GM04504 (cell line): ENCODE measurements around the gene CYP2F1.
"Not testable (repeated sequence)": the region's sequence is repeated elsewhere in the genome, so short reads cannot be mapped to it uniquely, and the experiment has no call there.

Source experiments
- DNase-seq: peaks from one replicate; pipeline ENCODE4 v3.0.0-alpha.2; 2012; ENCODE audit warnings: low read depth

The CYP2F1 gene, protein sequence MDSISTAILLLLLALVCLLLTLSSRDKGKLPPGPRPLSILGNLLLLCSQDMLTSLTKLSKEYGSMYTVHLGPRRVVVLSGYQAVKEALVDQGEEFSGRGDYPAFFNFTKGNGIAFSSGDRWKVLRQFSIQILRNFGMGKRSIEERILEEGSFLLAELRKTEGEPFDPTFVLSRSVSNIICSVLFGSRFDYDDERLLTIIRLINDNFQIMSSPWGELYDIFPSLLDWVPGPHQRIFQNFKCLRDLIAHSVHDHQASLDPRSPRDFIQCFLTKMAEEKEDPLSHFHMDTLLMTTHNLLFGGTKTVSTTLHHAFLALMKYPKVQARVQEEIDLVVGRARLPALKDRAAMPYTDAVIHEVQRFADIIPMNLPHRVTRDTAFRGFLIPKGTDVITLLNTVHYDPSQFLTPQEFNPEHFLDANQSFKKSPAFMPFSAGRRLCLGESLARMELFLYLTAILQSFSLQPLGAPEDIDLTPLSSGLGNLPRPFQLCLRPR

DNA sequence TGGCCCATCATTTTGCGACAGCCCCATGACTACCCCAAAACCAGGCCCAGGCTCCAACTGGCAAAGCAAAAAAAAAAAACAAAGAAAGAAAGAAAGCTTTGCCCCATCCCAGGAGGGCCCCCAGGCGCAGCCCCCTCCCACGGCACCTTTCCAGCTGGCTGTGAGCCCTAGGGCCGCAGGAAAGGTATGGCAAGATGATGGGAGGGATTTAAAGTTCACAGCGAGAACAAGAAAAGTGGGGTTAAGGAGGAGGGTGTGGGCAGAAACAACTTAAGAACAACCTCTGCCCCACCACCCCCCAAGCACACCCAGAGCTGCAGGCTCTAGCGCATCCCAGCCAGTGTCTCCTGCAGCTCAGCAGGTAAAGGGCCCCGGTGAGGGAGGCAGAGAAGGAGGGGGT is at the start of gene CYP2F1:
TSS of gene CYP2F1 (plus strand) at position 301 of the 400 bp plus-strand sequence. CDS start 1,757 bp downstream, outside the sequence.
- DNase-seq, result no peak

DNA sequence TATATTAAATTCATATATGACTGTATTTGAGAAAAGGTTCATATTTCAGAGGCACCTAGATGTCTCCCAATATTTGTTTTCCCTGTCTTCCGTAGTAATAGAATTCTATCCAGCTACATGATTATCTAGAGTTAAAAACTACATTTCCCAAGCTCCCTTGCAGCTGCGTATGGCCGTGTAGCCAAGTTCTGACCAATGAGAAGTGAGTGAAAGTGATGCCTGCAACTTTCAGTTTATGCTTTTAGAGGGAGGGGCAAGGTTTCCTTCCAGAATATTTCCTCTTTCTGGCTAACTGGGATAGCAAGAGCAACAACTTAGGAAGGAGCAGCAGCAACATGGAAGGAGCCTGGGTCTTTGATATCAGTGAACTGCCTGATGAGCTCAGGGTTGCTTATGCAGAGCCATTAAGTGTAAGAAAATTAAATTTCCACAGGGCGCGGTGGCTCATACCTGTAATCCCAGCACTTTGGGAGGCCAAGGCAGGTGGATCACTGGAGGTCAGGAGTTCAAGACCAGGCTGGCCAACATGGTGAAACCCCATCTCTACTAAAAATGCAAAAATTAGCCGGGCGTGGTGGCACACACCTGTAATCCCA is 49.2 kb upstream of the CYP2F1 start:
- peak; percentile 3 for DNase-seq

DNA sequence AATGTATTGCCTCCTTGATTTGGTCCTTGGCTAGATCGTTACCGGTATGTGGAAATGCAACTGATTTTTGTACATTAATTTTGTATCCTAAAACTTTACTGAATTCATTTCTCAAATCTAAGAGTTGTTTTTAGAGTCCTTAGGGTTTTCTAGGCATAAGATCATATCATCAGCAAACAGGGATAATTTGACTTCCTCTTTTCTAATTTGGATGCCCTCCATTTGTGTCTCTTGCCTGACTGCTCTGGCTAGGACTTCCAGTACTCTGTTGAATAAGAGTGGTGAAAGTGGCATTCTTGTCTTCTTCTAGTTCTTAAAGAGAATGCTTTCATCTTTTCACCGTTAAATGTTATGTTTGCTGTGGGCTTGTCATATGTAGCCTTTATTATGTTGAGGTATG is 37.9 kb upstream of the CYP2F1 start:
- DNase-seq, result no peak

DNA sequence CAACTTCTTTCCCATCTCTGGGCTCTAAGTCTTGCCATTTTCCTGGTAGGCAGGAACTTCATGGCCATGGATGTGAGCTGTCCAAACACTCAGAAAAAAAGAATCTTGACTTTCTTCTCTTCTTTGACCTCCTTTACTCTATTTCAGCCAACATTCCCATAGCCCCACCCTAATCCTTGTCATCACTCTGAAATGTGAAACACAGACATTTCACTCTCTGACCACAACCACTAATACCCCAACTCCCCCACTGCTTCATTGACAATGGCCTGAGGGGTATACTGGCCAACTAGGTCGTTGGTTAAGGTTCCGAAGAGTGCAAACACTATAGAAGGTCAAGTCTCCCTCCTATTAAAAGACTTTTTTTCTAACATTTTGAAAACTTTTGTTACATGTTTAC is 30.7 kb upstream of the CYP2F1 start:
- DNase-seq, result no peak

DNA sequence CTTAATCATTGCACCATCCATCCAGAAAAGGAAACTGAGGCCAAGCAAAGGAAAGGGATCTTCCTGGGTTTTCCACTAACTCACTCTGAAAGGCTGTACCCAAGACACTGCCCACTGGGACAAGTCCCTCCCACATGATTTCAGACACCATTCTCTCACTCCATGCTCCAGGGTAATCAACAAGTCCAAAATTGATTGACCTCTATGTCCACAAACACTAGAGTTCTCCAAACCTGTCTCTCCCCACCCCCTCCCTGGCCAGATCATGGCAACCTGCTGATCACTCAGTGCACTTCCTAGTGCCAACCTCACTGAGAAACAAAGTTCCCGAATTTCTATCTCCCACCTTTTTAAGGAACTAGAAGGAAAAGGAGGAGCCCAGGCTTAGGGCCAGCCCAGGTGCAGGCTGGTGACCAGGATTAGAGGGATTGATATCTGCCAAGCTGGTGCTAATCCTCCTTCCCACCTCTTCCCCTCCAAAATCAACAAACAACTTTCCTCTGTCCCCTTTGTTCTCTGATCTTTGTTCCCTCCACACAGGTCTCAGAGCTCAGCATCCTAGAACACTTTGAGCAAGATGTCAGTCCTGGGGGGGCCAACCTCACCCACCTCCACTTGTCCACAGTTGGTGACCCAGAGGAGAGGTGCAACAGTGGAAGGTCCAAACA is 28.4 kb upstream of the CYP2F1 start:
- no peak for DNase-seq

DNA sequence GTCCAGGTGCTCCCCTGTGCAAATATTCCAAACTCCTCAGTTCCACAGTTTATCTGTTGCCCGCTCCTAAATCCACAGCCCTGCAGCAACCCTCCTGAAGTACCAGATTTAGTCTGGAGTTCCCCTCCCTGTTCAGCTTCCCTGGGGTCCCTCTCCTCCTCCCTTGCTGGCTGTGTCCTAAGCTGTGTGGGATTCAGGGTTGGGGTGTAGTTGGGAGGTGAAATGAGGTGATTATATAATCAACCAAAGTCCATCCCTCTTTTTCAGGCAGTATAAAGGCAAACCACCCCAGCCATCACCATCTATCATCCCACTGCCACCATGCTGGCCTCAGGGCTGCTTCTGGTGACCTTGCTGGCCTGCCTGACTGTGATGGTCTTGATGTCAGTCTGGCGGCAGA is 26.1 kb upstream of the CYP2F1 start, which contains the start of gene CYP2A13:
TSS of gene CYP2A13 (plus strand) at position 301 of the 400 bp plus-strand sequence. CDS start at position 322, 21 bp downstream.
- DNase-seq, result no peak

DNA sequence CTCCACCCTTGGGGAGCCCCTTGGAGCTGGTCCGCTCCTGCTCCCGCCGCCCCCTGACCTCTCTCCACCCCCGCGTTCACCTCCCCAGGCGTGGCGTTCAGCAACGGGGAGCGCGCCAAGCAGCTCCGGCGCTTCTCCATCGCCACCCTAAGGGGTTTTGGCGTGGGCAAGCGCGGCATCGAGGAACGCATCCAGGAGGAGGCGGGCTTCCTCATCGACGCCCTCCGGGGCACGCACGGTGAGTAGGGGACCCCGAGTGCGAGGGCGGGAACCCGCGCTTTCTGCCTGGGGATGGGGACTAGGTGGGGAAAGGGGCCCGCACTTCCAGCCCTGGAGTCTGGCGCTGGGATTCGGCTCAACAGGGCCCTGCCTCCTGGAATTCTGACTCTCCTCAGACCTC is 24.3 kb upstream of the CYP2F1 start:
- no peak for DNase-seq

DNA sequence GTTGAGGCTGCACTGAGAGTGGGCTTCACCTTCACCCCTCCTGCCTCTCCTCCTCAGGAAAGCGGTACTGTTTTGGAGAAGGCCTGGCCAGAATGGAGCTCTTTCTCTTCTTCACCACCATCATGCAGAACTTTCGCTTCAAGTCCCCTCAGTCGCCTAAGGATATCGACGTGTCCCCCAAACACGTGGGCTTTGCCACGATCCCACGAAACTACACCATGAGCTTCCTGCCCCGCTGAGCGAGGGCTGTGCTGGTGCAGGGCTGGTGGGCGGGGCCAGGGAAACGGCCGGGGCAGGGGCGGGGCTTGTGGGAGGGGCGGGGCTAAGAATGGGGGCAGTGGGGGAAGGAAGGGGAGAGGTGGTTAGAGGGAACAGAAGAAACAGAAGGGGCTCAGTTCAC is 18.5 kb upstream of the CYP2F1 start:
- DNase-seq, result no peak

DNA sequence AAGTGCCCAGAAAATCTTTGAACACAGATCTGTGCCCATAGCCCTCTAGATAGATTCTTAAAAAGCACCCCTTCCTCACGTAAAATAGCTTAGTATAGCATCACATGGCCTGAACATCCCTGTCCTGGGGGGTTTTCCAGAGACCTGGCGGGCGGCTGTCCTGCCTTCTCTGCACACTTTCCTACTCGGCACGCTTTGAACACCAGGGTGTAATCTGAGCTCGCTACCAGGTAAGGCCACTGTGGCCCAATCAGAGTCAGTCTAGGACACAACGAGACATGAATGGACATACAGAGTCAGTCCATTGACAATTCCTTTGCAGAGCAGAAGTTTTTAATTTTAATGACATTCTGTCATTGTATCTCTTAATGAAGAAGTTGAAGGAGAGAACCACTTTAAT is 17.9 kb upstream of the CYP2F1 start:
- DNase-seq, result no peak

DNA sequence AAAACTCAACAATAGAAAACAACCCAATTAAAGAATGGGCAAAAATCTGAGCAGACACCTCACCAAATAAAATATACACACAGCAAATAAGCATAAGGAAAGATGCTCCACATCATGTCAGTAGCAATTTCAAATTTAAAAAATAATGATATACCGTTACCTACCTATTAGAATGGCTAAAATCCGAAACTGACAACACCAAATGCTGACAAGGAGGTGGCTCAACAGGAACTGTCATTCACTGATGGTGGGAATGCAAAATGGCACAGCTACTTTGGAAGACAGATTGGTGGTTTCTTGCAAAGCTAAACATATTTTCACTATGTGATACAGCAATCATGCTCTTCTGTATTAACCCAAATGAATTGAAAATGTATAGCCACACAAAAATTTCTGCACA is 16.9 kb upstream of the CYP2F1 start:
- DNase-seq, result no peak

DNA sequence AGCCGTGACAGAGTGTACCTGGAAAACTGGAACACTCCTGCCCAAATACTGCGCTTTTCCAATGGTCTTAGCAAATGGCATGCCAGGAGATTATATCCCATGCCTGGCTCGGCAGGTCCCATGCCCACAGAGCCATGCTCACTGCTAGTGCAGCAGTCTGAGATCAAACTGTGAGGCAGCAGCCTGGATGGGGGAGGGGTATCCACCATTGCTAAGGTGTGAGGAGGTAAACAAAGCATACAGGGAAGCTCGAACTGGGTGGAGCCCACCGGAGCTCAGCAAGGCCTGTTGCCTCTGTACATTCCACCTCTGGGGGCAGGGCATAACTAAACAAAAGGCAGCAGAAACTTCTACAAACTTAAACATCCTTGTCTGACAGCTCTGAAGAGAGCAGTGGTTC is 15.5 kb upstream of the CYP2F1 start:
- DNase-seq, result no peak

DNA sequence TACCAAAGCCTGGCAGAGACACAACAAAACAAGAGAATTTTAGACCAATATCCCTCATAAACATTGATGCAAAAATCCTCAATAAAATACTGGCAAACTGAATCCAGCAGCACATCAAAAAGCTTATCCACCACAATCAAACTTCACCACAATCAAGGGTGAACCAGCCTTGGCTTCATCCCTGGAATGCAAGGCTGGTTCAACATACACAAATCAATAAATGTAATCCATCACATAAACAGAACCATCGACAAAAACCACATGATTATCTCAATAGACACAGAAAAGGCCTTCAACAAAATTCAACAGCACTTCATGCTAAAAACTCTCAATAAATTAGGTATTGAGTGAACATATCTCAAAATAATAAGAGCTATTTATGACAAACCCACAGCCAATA is 12.0 kb upstream of the CYP2F1 start:
- DNase-seq, result not testable (repeated sequence)

DNA sequence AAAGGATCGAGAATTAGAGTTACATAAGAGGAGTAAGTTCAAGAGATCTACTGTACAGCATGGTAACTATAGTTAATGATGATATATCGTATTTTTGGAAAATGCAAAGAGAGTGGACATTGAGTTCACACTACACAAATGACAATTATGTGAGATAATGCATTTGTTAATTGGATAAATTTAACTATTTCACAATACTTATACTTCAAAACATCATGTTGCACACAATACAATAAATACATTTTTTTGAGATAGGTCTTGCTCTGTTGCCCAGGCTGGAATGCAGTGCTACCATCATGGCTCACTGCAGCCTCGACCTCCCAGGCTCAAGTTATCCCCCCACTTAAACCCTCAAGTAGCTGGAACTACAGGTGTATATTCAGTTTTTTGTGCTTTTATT is 8.1 kb upstream of the CYP2F1 start:
- DNase-seq, result no peak

DNA sequence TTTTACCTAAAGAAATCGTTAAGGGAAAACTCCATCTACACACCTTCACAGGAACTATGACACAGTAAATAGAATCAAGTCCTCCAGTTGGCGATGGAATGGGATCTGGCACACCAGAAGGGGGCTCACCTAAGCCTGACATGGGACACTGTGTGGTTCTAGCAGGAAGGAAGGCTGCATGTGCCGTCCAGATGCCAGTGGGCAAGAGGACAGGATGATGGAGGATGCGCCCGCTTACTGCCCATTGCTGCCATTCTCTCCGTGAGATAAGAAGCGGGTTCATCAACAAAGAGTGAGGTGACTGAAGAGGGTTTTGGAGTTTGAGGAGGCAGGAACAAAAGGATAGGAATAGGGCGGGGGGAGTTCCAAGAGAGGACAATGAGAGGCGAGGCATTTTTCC is 2.9 kb upstream of the CYP2F1 start:
- DNase-seq, result no peak

DNA sequence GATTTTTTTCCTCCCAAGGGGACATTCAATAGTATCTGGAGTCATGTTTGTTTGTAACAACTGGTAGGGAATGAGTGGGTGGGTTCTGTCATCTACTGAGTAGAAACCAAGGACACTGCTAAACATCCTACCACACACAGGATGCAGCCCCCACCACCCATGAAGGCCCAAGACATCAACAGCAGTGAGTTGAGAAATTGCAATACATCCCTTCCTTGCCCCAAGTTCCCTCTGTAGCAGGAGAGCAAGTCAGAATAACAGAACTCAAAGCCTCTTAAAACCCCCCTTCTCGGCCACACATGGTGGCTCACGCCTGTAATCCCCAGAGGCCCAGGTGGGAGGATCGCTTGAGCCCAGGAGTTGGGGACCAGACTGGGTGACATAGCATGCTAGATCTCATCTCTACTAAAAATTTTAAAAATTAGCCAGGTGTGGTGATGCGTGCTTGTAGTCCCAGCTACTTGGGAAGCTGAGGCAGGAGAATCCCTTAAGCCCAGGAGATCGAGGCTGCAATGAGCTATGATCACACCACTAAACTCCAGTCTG is 2.4 kb upstream of the CYP2F1 start:
- DNase-seq, result no peak

DNA sequence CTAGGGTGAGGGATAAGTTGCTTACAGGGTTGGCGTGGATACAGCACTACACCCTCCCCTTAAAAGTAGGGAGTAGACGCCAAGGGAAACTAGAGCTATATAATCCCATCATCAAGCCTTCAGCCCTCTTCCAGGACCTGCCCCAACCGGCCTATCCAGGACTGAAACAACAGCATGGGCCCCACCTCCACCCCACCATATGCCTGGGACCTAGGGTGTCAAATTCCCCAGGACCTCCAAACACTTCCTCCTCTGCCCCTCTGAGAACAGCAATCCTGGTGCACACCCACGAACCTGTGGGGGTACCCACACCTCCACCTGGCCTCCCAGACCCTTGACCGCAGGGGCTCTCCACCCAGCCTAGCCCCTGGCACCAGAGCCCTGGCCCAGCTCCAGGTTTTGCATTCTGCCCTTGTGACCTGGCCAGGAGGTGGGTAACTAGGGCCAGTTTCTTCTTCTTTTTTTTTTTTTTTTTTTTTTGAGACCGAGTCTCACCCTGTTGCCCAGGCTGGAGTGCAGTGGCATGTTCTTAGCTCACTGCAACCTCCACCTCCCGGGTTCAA is 1.4 kb upstream of the CYP2F1 start:
- no peak for DNase-seq

DNA sequence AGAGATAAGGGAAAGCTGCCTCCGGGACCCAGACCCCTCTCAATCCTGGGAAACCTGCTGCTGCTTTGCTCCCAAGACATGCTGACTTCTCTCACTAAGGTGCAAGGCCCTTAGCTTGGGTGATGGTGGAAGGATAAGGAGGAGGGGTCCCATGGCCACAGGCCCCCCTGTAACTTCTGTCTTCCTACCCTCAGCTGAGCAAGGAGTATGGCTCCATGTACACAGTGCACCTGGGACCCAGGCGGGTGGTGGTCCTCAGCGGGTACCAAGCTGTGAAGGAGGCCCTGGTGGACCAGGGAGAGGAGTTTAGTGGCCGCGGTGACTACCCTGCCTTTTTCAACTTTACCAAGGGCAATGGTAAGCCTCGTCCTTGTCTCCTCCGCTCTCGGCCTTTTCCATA is 2.0 kb downstream of the CYP2F1 start:
- no peak for DNase-seq

DNA sequence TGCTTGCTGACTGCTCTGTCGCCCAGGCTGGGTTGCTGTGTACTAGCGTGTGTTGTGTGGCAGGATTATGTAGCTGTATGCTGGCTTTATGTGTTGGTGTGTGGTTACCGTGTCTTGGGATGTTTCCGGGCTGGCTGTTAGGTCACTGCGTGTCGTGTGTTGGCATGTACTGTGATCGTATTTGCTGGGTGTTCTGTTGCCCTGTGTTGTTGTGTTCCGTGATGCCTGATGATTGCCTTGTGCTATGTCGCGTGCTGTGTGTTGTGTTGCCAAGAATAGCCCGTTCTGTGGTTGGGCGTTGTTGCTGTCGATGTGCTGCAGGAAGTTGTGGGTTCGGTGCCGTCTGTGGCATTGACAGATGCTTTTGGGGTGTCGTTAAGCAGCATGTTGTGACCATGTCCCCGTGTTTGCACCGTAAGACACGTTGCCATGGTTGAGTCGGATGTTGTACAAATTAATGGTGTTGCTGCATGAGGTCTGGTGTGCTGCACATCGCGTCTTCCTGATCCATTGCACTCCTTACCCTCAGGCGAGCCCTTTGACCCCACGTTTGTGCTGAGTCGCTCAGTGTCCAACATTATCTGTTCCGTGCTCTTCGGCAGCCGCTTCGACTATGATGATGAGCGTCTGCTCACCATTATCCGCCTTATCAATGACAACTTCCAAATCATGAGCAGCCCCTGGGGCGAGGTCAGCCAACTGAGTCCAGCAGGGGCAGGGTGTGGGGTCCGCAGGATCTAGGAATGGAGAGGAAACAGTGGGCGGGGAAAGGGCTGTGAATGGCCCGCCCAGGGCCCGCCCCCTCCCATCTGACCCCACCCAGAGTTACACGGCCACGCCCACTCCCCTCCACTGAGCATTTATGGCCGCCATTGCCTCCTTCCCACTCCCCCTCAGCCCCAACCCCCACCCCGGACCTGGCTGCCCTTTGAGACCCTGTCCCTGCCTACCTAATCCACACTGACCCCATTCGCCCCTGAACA is 7.0 kb downstream of the CYP2F1 start:
- not testable (repeated sequence) for DNase-seq

DNA sequence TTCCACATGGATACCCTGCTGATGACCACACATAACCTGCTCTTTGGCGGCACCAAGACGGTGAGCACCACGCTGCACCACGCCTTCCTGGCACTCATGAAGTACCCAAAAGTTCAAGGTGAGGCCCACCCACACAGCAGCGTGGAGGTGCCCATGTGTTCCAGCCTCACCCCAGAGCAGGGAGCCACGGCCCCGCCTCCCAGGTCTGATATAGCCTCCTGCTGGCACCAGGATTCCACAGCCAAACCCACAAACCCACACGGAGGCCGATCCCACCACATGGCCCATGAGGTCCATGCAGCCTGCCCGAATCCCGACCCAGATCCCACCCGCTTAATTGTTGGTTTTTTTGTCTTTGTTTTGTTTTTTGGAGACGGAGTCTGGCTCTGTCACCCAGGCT is 8.6 kb downstream of the CYP2F1 start:
- DNase-seq, result not testable (repeated sequence)

DNA sequence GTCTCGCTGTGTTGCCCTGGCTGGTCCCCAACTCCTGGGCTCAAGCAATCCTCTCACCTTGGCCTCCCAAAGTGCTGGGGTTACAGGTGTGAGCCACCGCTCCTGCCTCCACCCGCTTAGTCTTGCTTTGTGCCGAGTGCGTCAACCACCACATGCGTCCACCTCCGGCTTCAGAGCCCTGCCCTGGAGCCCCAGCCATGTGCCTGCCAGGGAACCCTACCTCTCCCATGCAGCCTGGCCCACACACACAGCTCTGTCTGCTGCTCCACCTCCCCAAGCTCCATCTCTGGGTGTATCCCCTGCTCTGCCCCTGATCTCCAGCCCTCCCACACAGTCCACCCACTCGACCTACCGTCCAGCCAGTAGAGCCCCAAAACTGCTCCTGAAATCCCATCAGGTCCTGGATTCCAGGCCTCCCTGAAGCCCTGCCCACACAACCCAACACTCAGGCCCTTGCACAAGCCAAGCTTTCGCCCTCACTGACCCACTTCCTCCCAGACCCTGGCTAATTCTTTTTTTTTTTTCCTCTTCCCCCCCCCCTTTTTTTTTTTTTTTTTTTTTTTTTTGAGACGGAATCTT is 9.6 kb downstream of the CYP2F1 start:
- no peak for DNase-seq

DNA sequence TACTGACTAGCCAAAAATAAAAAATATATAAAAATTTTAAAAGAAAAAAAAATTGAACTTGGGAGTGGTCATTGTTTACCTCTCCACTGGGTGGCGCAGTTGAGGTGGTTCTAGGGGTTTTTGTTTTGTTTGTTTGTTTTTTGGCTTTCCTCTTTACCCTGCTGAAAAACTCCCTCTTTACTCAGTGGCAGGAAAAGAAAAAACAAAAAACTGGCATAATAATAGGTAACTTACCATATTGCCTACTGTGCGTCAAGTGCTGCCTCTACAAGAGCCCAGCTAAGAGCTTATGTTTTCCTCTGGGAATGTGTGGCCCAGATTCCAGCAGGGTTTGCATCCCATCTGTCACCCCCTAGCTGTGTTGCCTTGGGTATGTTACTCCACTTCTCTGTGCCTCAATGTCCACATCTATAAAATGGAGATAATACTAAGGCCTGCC is 12.6 kb downstream of the CYP2F1 start:
- DNase-seq, result not testable (repeated sequence)
